ENCODE results near the gene COL18A1.

GRCh38 chr21:45479691-45480675 is 75.0 kb downstream of the COL18A1 start:
- no peak for TF ChIP-seq EZH2phosphoT487 (IDR thresholded peaks at IDR 0.05; ENCODE audit: low read depth)
- TF ChIP-seq CTCF (IDR thresholded peaks at IDR 0.05; ENCODE audit: low read depth, low read length), result no peak

Data from OCI-LY3 (cell line).